ENCODE results near the gene ASIC1.

ASIC1 gene

GRCh38 chr12:50042693-50043092 is 14.7 kb upstream of the ASIC1 start:
- peak overlapping the region in 1 of 3 experiments; percentile 28 for H3K27ac Mint-ChIP-seq
- H3K4me1 Mint-ChIP-seq: peaks cover 27% of the 10 kb centered on the region
- no peak overlapping the region for H3K4me3 Mint-ChIP-seq
- TF ChIP-seq CTCF (IDR thresholded peaks at IDR 0.05; ENCODE audit: unreplicated experiment in 3 of 3): no peak
- H3K9me3 Mint-ChIP-seq: no peaks in the 10 kb centered on the region
- H3K36me3 Mint-ChIP-seq (ENCODE audit: low read depth): no peaks in the 10 kb centered on the region
- peaks cover 22% of the 10 kb centered on the region for H3K27me3 Mint-ChIP-seq (ENCODE audit: low read depth)

- TF ChIP-seq CTCF (IDR thresholded peaks at IDR 0.05; ENCODE audit: unreplicated experiment in 3 of 3): no peak
- Mint-ChIP-seq H3K27me3 (ENCODE audit: low read depth) (peaks cover 24% of the 10 kb centered on the region), H3K4me1 (peaks cover 25% of the 10 kb centered on the region), H3K9me3 (no peaks in the 10 kb centered on the region), H3K36me3 (ENCODE audit: low read depth) (no peaks in the 10 kb centered on the region), H3K4me3 (no peak overlapping the region), H3K27ac (no peak overlapping the region)
Measured at GRCh38 chr12:50043308-50043707, 14.1 kb upstream of the ASIC1 start.

- H3K27me3 Mint-ChIP-seq (ENCODE audit: low read depth): peaks cover 21% of the 10 kb centered on the region
- peak overlapping the region in 1 of 3 experiments; percentile 26 for H3K27ac Mint-ChIP-seq
- TF ChIP-seq CTCF (IDR thresholded peaks at IDR 0.05; ENCODE audit: unreplicated experiment in 3 of 3): no peak
- H3K9me3 Mint-ChIP-seq: no peaks in the 10 kb centered on the region
- H3K4me1 Mint-ChIP-seq: peaks cover 22% of the 10 kb centered on the region
- no peaks in the 10 kb centered on the region for H3K36me3 Mint-ChIP-seq (ENCODE audit: low read depth)
- no peak overlapping the region for H3K4me3 Mint-ChIP-seq
Measured at GRCh38 chr12:50043854-50044253, 13.5 kb upstream of the ASIC1 start.

GRCh38 chr12:50047693-50048250 is 9.6 kb upstream of the ASIC1 start:
- H3K4me1 Mint-ChIP-seq: peaks cover 17% of the 10 kb centered on the region
- peaks cover 33% of the 10 kb centered on the region for H3K27me3 Mint-ChIP-seq (ENCODE audit: low read depth)
- no peaks in the 10 kb centered on the region for H3K9me3 Mint-ChIP-seq
- no peak overlapping the region for H3K4me3 Mint-ChIP-seq
- H3K27ac Mint-ChIP-seq: no peak overlapping the region
- H3K36me3 Mint-ChIP-seq (ENCODE audit: low read depth): no peaks in the 10 kb centered on the region
- TF ChIP-seq CTCF (IDR thresholded peaks at IDR 0.05; ENCODE audit: unreplicated experiment in 3 of 3): no peak

- Mint-ChIP-seq H3K27ac (peak overlapping the region in 1 of 3 experiments; percentile 92), H3K4me1 (peaks cover 17% of the 10 kb centered on the region), H3K4me3 (peak overlapping the region in 1 of 3 experiments; percentile 81), H3K27me3 (ENCODE audit: low read depth) (peaks cover 46% of the 10 kb centered on the region), H3K9me3 (no peaks in the 10 kb centered on the region), H3K36me3 (ENCODE audit: low read depth) (no peaks in the 10 kb centered on the region)
- TF ChIP-seq CTCF (IDR thresholded peaks at IDR 0.05; ENCODE audit: unreplicated experiment in 3 of 3): no peak
Measured at GRCh38 chr12:50049254-50050118, 7.9 kb upstream of the ASIC1 start.

GRCh38 chr12:50050119-50050385 is 7.3 kb upstream of the ASIC1 start:
- Mint-ChIP-seq H3K27ac (peak overlapping the region in 2 of 3 experiments; percentile 87 to 92), H3K4me1 (peaks cover 17% of the 10 kb centered on the region), H3K27me3 (ENCODE audit: low read depth) (peaks cover 46% of the 10 kb centered on the region), H3K9me3 (no peaks in the 10 kb centered on the region), H3K4me3 (peak overlapping the region; percentile 67 to 81 (median 74)), H3K36me3 (ENCODE audit: low read depth) (no peaks in the 10 kb centered on the region)
- no peak for TF ChIP-seq CTCF (IDR thresholded peaks at IDR 0.05; ENCODE audit: unreplicated experiment in 3 of 3)

All from nephron (organoid).